GM23338 (cell line): ENCODE measurements around the gene CEP170B. TPM values are rescaled to one million over a fixed set of nuclear protein-coding genes. Genes with fewer than 3 reads are reported as not detected.

Experiments
- ATAC-seq: fragments of 200-7000 bp; cut with Tn5 transposase; 3 replicates; pipeline ENCODE4 v1.9.1; 2020
- DNase-seq: peaks from one replicate; pipeline ENCODE4 v3.0.0-alpha.2; 2015; ENCODE audit warnings: low spot score
- H2AFZ ChIP-seq: fragments of 200-600 bp; sonication (generic); 2 replicates; pipeline ENCODE4 v1.8.0; 2016; ENCODE audit warnings: antibody characterized with exemption, mild to moderate bottlenecking, moderate library complexity
- H3F3A ChIP-seq: fragments of 200-600 bp; sonication (generic); replicated peaks from 2 replicates; pipeline ENCODE4 v1.8.0; 2017; ENCODE audit warnings: antibody characterized with exemption, mixed run types, low read depth
- H3K27ac ChIP-seq: fragments of 200-600 bp; sonication (generic); 2 replicates; pipeline ENCODE4 v1.6.1; 2016; ENCODE audit warnings: low read depth
- H3K27me3 ChIP-seq: fragments of 200-600 bp; sonication (generic); 2 replicates; pipeline ENCODE4 v1.8.0; 2016; ENCODE audit warnings: mild to moderate bottlenecking, mixed run types, moderate library complexity; ENCODE audit not compliant: insufficient read depth
- H3K36me3 ChIP-seq: fragments of 200-600 bp; sonication (generic); 2 replicates; pipeline ENCODE4 v1.8.0; 2016; ENCODE audit warnings: mild to moderate bottlenecking; ENCODE audit not compliant: insufficient read depth
- H3K4me1 ChIP-seq: fragments of 200-600 bp; sonication (generic); 2 replicates; pipeline ENCODE4 v1.8.0; 2016; ENCODE audit warnings: mild to moderate bottlenecking, moderate library complexity; ENCODE audit not compliant: insufficient read depth
- H3K4me2 ChIP-seq: fragments of 200-600 bp; sonication (generic); 2 replicates; pipeline ENCODE4 v1.7.1; 2017; ENCODE audit warnings: mixed run types
- H3K4me3 ChIP-seq: fragments of 200-600 bp; sonication (generic); 2 replicates; pipeline ENCODE4 v1.6.1; 2016; ENCODE audit warnings: mixed run types
- H3K79me2 ChIP-seq: fragments of 200-600 bp; sonication (generic); replicated peaks from 2 replicates; pipeline ENCODE4 v1.8.0; 2017; ENCODE audit warnings: mild to moderate bottlenecking; ENCODE audit not compliant: insufficient read depth
- H3K9me2 ChIP-seq: fragments of 200-600 bp; sonication (generic); 2 replicates; pipeline ENCODE4 v1.8.0; 2017; ENCODE audit not compliant: insufficient read depth
- H4K20me1 ChIP-seq: fragments of 200-600 bp; sonication (generic); replicated peaks from 2 replicates; pipeline ENCODE4 v1.8.0; 2017; ENCODE audit warnings: mild to moderate bottlenecking; ENCODE audit not compliant: insufficient read depth
- H3K27ac Mint-ChIP-seq: 2 replicates; pipeline ENCODE4 v1.8.0; 2020; ENCODE audit warnings: inconsistent platforms, mild to moderate bottlenecking, moderate library complexity, mixed read lengths
- H3K27me3 Mint-ChIP-seq: 3 replicates; pipeline ENCODE4 v1.8.0; 2022; ENCODE audit warnings: low read depth, mild to moderate bottlenecking, moderate library complexity, mixed read lengths, inconsistent platforms; ENCODE audit not compliant: insufficient read depth, poor library complexity
- H3K36me3 Mint-ChIP-seq: 3 replicates; pipeline ENCODE4 v1.8.0; 2021; ENCODE audit warnings: low read depth, mild to moderate bottlenecking, inconsistent platforms, moderate library complexity, mixed read lengths
- H3K4me1 Mint-ChIP-seq: 3 replicates; pipeline ENCODE4 v1.8.0; 2020; ENCODE audit warnings: mild to moderate bottlenecking, inconsistent platforms, mixed read lengths
- H3K4me3 Mint-ChIP-seq: 3 replicates; pipeline ENCODE4 v1.8.0; 2021; ENCODE audit warnings: moderate library complexity, mild to moderate bottlenecking, inconsistent platforms, mixed read lengths
- H3K9me3 Mint-ChIP-seq: 3 replicates; pipeline ENCODE4 v1.8.0; 2020; ENCODE audit warnings: moderate library complexity, mild to moderate bottlenecking, inconsistent platforms, mixed read lengths
- CREB1 ChIP-seq: fragments of 250-450 bp; sonication (Bioruptor Pico); IDR thresholded peaks from 2 replicates; pipeline ENCODE4 v1.5.0; 2020; ENCODE audit warnings: low read depth, mild to moderate bottlenecking, moderate library complexity
- CTCF ChIP-seq, 2 experiments: fragments of 200-600 bp in 1 of 2; sonication (generic) in 1 of 2; conservative IDR thresholded peaks; 2 replicates each; pipeline versions ENCODE4 v1.5.1 to v1.6.1; 2016 to 2017; ENCODE audit warnings: antibody characterized with exemption in 2 of 2, low read depth in 2 of 2, mild to moderate bottlenecking in 2 of 2, moderate library complexity in 1 of 2
- ZNF462 ChIP-seq: fragments of 250-450 bp; sonication (Bioruptor Pico); IDR thresholded peaks from 2 replicates; pipeline ENCODE4 v1.5.0; 2020; ENCODE audit warnings: mild to moderate bottlenecking, moderate library complexity
- polyA plus RNA-seq: library from polyadenylated mRNA; unstranded; fragments of >200 nt; fragmentation: Nextera tagmentation; extraction: Ambion mirVana; gene quantifications from 2 replicates; pipeline ENCODE4 v1.2.1, GENCODE V29; 2016
- total RNA-seq: library from RNA; depleted of rRNA; stranded (reverse); fragments of >200 nt; shearing (Covaris generic); gene quantifications from 2 replicates; pipeline ENCODE4 v1.2.3, GENCODE V29; 2014

The CEP170B gene
- total and polyA plus RNA-seq, 2 experiments from 2014 or later, result 4.6 to 37.1 TPM

GRCh38 chr14:104936361-104937155 is 71.5 kb downstream of the CEP170B start:
- Histone ChIP-seq H2AFZ (no peak overlapping the region), H3K4me3 (no peak overlapping the region), H3K36me3 (no peaks in the 10 kb centered on the region), H3K4me1 (peaks cover 3% of the 10 kb centered on the region; the same call in 1 of the 2 replicates), H3K27me3 (peaks cover 60% of the 10 kb centered on the region), H4K20me1 (no peaks in the 10 kb centered on the region), H3K4me2 (no peak overlapping the region), H3K9me2 (no peaks in the 10 kb centered on the region), H3K27ac (no peak overlapping the region), H3K79me2 (no peaks in the 10 kb centered on the region), H3F3A (no peaks in the 10 kb centered on the region)
- DNase-seq, result no peak
- Mint-ChIP-seq H3K27ac (no peak overlapping the region), H3K36me3 (peaks cover 3% of the 10 kb centered on the region; the same call in 1 of the 3 replicates), H3K27me3 (peaks cover 58% of the 10 kb centered on the region), H3K9me3 (peaks cover 7% of the 10 kb centered on the region; the same call in 1 of the 3 replicates), H3K4me1 (no peaks in the 10 kb centered on the region; the same call in 2 of the 3 replicates), H3K4me3 (no peak overlapping the region)
- TF ChIP-seq ZNF462 (CRISPR knock-in tag) (no peak), CTCF (conservative IDR thresholded peaks at IDR 0.05; ENCODE audit: low read depth in 2 of 2) (peak in 1 of 2 experiments; percentile 23; a peak in 1 of 4 replicates), CREB1 (CRISPR knock-in tag) (no peak)
- ATAC-seq, result no peak
